Stimulated activated CD8-positive, alpha-beta memory T cell treated with anti-CD3 and anti-CD28 coated beads, Interleukin-4, amount 100 ng/mL, for 24 hours (primary cell): ENCODE results near the gene PITPNM3.

Experiments
- DNase-seq: peaks from one replicate; pipeline ENCODE4 v3.0.0-alpha.2; 2020; ENCODE audit warnings: low read depth

The PITPNM3 gene

DNA sequence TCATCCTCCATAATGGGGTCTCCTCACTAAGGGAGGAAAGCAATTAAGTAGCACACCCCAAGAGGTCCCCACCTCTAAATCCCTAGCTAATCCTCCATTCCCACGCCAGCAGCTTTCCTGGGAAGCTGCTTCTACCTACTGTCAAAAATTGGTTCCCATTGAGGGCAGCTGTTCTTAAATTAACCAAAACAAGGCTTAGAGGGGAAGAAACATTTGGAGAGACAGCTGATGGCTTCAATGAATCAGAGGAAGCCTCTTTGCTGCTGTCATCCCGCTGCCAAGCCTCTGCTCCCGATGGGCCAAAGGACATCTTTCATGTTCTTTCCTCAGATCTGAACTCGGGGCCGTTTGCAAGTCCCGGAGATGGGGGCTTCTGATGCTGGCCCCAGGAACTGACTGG, 148.1 kb downstream of the PITPNM3 start:
- no peak for DNase-seq

DNA sequence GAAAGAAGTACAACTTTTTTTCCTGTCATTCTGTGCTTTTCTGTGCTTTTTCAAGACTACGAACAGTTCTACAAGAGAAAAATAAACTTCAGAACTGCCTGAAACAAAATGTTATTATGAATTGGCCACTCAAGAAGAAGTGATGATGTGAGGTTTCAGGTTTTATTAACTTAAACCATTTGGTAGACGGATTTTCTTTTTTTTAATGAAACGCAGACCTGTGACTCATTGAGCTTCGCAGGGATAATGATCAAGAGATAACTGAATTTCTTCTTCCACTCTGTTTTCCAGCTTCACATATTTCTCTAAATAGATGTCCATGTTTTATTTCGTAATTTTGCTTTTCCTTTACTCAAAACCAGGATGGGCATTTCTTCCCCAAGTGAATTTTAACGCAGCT, 154.1 kb downstream of the PITPNM3 start:
- DNase-seq, result no peak
